GM23338 (cell line): ENCODE data around the gene ZBTB22. TPM values are rescaled to one million over a fixed set of nuclear protein-coding genes. Genes with fewer than 3 reads are reported as not detected.
"Not testable (repeated sequence)": the region's sequence is repeated elsewhere in the genome, so short reads cannot be mapped to it uniquely, and the experiment has no call there.

Experiments
- ATAC-seq: fragments of 200-7000 bp; cut with Tn5 transposase; 3 replicates; pipeline ENCODE4 v1.9.1; 2020
- DNase-seq: peaks from one replicate; pipeline ENCODE4 v3.0.0-alpha.2; 2015; ENCODE audit warnings: low spot score
- H2AFZ ChIP-seq: fragments of 200-600 bp; sonication (generic); 2 replicates; pipeline ENCODE4 v1.8.0; 2016; ENCODE audit warnings: antibody characterized with exemption, mild to moderate bottlenecking, moderate library complexity
- H3F3A ChIP-seq: fragments of 200-600 bp; sonication (generic); replicated peaks from 2 replicates; pipeline ENCODE4 v1.8.0; 2017; ENCODE audit warnings: antibody characterized with exemption, mixed run types, low read depth
- H3K27ac ChIP-seq: fragments of 200-600 bp; sonication (generic); 2 replicates; pipeline ENCODE4 v1.6.1; 2016; ENCODE audit warnings: low read depth
- H3K27me3 ChIP-seq: fragments of 200-600 bp; sonication (generic); 2 replicates; pipeline ENCODE4 v1.8.0; 2016; ENCODE audit warnings: mild to moderate bottlenecking, mixed run types, moderate library complexity; ENCODE audit not compliant: insufficient read depth
- H3K36me3 ChIP-seq: fragments of 200-600 bp; sonication (generic); 2 replicates; pipeline ENCODE4 v1.8.0; 2016; ENCODE audit warnings: mild to moderate bottlenecking; ENCODE audit not compliant: insufficient read depth
- H3K4me1 ChIP-seq: fragments of 200-600 bp; sonication (generic); 2 replicates; pipeline ENCODE4 v1.8.0; 2016; ENCODE audit warnings: mild to moderate bottlenecking, moderate library complexity; ENCODE audit not compliant: insufficient read depth
- H3K4me2 ChIP-seq: fragments of 200-600 bp; sonication (generic); 2 replicates; pipeline ENCODE4 v1.7.1; 2017; ENCODE audit warnings: mixed run types
- H3K4me3 ChIP-seq: fragments of 200-600 bp; sonication (generic); 2 replicates; pipeline ENCODE4 v1.6.1; 2016; ENCODE audit warnings: mixed run types
- H3K79me2 ChIP-seq: fragments of 200-600 bp; sonication (generic); replicated peaks from 2 replicates; pipeline ENCODE4 v1.8.0; 2017; ENCODE audit warnings: mild to moderate bottlenecking; ENCODE audit not compliant: insufficient read depth
- H3K9me2 ChIP-seq: fragments of 200-600 bp; sonication (generic); 2 replicates; pipeline ENCODE4 v1.8.0; 2017; ENCODE audit not compliant: insufficient read depth
- H4K20me1 ChIP-seq: fragments of 200-600 bp; sonication (generic); replicated peaks from 2 replicates; pipeline ENCODE4 v1.8.0; 2017; ENCODE audit warnings: mild to moderate bottlenecking; ENCODE audit not compliant: insufficient read depth
- H3K27ac Mint-ChIP-seq: 2 replicates; pipeline ENCODE4 v1.8.0; 2020; ENCODE audit warnings: inconsistent platforms, mild to moderate bottlenecking, moderate library complexity, mixed read lengths
- H3K27me3 Mint-ChIP-seq: 3 replicates; pipeline ENCODE4 v1.8.0; 2022; ENCODE audit warnings: low read depth, mild to moderate bottlenecking, moderate library complexity, mixed read lengths, inconsistent platforms; ENCODE audit not compliant: insufficient read depth, poor library complexity
- H3K36me3 Mint-ChIP-seq: 3 replicates; pipeline ENCODE4 v1.8.0; 2021; ENCODE audit warnings: low read depth, mild to moderate bottlenecking, inconsistent platforms, moderate library complexity, mixed read lengths
- H3K4me1 Mint-ChIP-seq: 3 replicates; pipeline ENCODE4 v1.8.0; 2020; ENCODE audit warnings: mild to moderate bottlenecking, inconsistent platforms, mixed read lengths
- H3K4me3 Mint-ChIP-seq: 3 replicates; pipeline ENCODE4 v1.8.0; 2021; ENCODE audit warnings: moderate library complexity, mild to moderate bottlenecking, inconsistent platforms, mixed read lengths
- H3K9me3 Mint-ChIP-seq: 3 replicates; pipeline ENCODE4 v1.8.0; 2020; ENCODE audit warnings: moderate library complexity, mild to moderate bottlenecking, inconsistent platforms, mixed read lengths
- CTCF ChIP-seq, 2 experiments: fragments of 200-600 bp in 1 of 2; sonication (generic) in 1 of 2; conservative IDR thresholded peaks; 2 replicates each; pipeline versions ENCODE4 v1.5.1 to v1.6.1; 2016 to 2017; ENCODE audit warnings: antibody characterized with exemption in 2 of 2, low read depth in 2 of 2, mild to moderate bottlenecking in 2 of 2, moderate library complexity in 1 of 2
- ZNF462 ChIP-seq: fragments of 250-450 bp; sonication (Bioruptor Pico); IDR thresholded peaks from 2 replicates; pipeline ENCODE4 v1.5.0; 2020; ENCODE audit warnings: mild to moderate bottlenecking, moderate library complexity
- polyA plus RNA-seq: library from polyadenylated mRNA; unstranded; fragments of >200 nt; fragmentation: Nextera tagmentation; extraction: Ambion mirVana; gene quantifications from 2 replicates; pipeline ENCODE4 v1.2.1, GENCODE V29; 2016
- total RNA-seq: library from RNA; depleted of rRNA; stranded (reverse); fragments of >200 nt; shearing (Covaris generic); gene quantifications from 2 replicates; pipeline ENCODE4 v1.2.3, GENCODE V29; 2014

The ZBTB22 gene
- total and polyA plus RNA-seq, 2 experiments from 2014 or later, result 3.9 to 7.7 TPM

GRCh38 chr6:33367009-33367714 is 49.6 kb upstream of the ZBTB22 start (continued):
- no peak for TF ChIP-seq ZNF462 (CRISPR knock-in tag)
- TF ChIP-seq CTCF (conservative IDR thresholded peaks at IDR 0.05; ENCODE audit: low read depth in 2 of 2), result no peak

DNA sequence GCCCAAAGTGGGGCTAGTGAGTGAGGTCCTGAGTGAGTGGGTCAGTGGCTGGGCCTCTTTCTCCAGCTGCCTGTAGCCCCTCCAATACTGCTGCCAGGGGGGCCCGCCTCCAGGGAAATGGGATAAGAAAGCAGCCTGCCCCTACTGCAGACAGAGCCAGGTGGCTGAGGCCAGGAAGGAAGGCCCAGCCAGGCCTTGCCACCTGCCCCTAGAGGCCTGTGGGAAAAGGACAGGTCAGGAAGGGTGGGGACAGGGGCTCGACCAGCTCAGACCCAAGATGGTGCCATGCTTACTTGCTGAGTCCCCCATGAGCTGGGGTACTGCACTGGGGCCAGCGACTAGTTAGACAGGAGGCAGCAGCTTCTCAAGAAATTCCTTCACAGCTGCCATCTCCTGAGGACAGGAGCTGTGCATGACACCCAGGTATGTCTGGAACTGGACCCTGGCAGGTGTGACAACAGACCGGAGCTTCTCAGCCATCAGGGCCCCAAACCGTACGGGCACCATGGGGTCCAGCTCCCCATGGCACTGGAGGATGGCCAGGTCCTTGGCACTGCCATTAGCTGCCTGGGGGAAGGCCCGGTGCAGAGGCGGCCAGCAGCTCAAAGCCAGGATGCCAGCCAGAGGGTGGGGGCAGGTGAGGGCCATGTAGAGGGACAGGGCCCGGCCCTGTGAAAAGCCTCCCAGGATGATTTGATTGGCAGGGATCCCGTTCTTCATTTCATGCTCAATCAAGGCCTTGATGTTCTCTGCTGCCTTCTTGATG is 47.8 kb upstream of the ZBTB22 start:
- TF ChIP-seq CTCF (conservative IDR thresholded peaks at IDR 0.05; ENCODE audit: low read depth in 2 of 2), result peak; percentile 13 to 22; a peak in 2 of 4 replicates
- not testable (repeated sequence) for H3K79me2 ChIP-seq, H3K4me1 ChIP-seq, H3K36me3 Mint-ChIP-seq, H3K27me3 Mint-ChIP-seq, H3K27me3 ChIP-seq, H3F3A ChIP-seq, H3K27ac ChIP-seq, H3K9me3 Mint-ChIP-seq, H3K4me1 Mint-ChIP-seq, H3K9me2 ChIP-seq, H3K4me2 ChIP-seq, H3K36me3 ChIP-seq, H3K27ac Mint-ChIP-seq, H2AFZ ChIP-seq, H3K4me3 Mint-ChIP-seq, H3K4me3 ChIP-seq, H4K20me1 ChIP-seq
- DNase-seq (peak; percentile 43), ATAC-seq (peak; percentile 87)
